ENCODE measurements around the gene LCLAT1.
"Not testable (repeated sequence)": the region's sequence is repeated elsewhere in the genome, so short reads cannot be mapped to it uniquely, and the experiment has no call there.

The LCLAT1 gene

DNA sequence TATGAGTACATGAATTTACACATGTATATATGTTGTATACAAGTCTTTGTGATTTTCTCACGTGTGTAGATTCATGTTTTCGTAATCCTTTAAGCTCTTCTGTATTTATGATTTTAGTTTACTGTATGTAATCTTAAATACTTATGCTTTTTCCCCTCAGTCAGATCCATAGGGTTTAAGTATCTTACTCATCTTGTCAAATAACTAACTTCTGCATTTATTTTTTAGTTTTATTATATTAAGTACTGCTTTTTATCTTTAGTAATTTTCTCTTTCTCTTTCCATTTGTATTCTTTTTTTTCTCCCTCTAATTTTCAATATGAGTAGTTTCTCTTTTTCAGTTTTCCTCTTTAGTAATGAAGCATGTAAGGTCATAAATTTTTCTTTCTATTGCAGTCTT lies 179.4 kb downstream of the LCLAT1 start:
- Histone ChIP-seq H3K4me1 (ENCODE audit: control insufficient read depth, insufficient read depth, low read length) (no peaks in the 10 kb centered on the region), H3K36me3 (ENCODE audit: control insufficient read depth, insufficient read depth, low read length) (no peaks in the 10 kb centered on the region), H3K9ac (ENCODE audit: low read length) (no peak overlapping the region), H3K4me3 (ENCODE audit: low read length) (no peak overlapping the region), H3K27me3 (ENCODE audit: control insufficient read depth, insufficient read depth, low read length) (no peaks in the 10 kb centered on the region), H3K9me3 (ENCODE audit: control insufficient read depth, low read length) (no peaks in the 10 kb centered on the region)

DNA sequence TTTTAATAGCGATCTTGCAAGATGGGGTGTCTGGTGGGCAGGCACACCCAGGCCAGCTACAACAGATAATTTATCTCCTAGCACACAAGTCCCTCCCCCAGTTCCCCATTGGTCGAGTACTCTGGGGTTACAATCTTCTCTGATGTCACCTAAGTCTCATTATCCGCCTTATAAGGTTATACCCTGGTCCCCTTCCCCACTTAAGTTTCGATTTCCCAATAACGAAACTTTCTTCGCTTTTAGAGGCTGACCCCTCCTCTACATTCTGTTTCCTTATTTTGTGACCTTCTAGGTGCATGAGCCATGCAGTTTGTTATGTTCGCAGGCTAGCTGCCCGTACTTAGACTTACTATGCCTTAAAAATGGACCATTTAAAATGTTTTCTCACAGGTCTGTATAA lies 180.1 kb downstream of the LCLAT1 start:
- Histone ChIP-seq H3K9ac (ENCODE audit: low read length) (no peak overlapping the region), H3K9me3 (ENCODE audit: control insufficient read depth, low read length) (no peaks in the 10 kb centered on the region), H3K4me1 (ENCODE audit: control insufficient read depth, insufficient read depth, low read length) (no peaks in the 10 kb centered on the region), H3K36me3 (ENCODE audit: control insufficient read depth, insufficient read depth, low read length) (no peaks in the 10 kb centered on the region), H3K27me3 (ENCODE audit: control insufficient read depth, insufficient read depth, low read length) (no peaks in the 10 kb centered on the region), H3K4me3 (ENCODE audit: low read length) (no peak overlapping the region)

DNA sequence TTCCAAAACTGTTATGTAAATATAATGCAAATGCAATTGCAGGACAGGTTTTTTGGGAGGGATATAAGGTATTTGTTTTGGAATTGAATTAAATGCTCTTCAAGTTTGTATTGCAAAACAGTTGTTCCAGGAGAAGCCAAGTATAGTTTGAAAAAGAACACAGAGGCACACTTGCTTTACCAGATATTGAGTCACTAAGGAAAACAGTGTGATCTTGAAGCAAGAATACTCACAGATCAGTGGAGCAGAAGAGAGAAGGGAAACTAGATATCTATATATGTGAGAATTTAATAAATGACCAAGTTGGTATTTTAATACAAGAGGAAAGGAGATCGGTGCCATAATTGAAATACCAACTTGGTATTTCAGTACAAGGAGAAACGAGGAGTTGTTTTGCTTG lies 181.3 kb downstream of the LCLAT1 start:
- Histone ChIP-seq H3K9me3 (ENCODE audit: control insufficient read depth, low read length) (no peaks in the 10 kb centered on the region), H3K4me3 (ENCODE audit: low read length) (no peak overlapping the region), H3K4me1 (ENCODE audit: control insufficient read depth, insufficient read depth, low read length) (no peaks in the 10 kb centered on the region), H3K9ac (ENCODE audit: low read length) (no peak overlapping the region), H3K36me3 (ENCODE audit: control insufficient read depth, insufficient read depth, low read length) (no peaks in the 10 kb centered on the region), H3K27me3 (ENCODE audit: control insufficient read depth, insufficient read depth, low read length) (no peaks in the 10 kb centered on the region)

DNA sequence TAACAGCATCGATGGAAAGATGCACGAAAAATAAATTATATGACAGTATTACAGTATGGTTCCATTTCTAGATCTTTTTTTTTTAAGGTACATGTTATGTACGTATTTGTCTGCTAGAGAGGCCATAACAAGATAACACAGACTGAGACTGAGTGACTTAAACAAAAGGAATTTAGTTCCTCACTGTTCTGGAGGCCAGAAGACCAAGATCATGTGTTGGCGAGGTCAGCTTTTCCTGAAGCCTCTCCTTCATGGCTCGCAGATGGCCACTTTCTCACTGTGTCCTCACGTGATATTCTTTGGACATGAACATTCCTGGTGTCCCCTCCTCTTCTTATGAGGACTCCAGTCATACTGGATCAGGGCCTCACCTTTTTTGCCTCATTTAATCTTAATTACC lies 182.8 kb downstream of the LCLAT1 start:
- H3K4me3 ChIP-seq (ENCODE audit: low read length), result no peak overlapping the region
- no peak overlapping the region for H3K9ac ChIP-seq (ENCODE audit: low read length)
- H3K9me3 ChIP-seq (ENCODE audit: control insufficient read depth, low read length), result no peaks in the 10 kb centered on the region
- no peaks in the 10 kb centered on the region for H3K36me3 ChIP-seq (ENCODE audit: control insufficient read depth, insufficient read depth, low read length)
- no peaks in the 10 kb centered on the region for H3K4me1 ChIP-seq (ENCODE audit: control insufficient read depth, insufficient read depth, low read length)
- no peaks in the 10 kb centered on the region for H3K27me3 ChIP-seq (ENCODE audit: control insufficient read depth, insufficient read depth, low read length)

DNA sequence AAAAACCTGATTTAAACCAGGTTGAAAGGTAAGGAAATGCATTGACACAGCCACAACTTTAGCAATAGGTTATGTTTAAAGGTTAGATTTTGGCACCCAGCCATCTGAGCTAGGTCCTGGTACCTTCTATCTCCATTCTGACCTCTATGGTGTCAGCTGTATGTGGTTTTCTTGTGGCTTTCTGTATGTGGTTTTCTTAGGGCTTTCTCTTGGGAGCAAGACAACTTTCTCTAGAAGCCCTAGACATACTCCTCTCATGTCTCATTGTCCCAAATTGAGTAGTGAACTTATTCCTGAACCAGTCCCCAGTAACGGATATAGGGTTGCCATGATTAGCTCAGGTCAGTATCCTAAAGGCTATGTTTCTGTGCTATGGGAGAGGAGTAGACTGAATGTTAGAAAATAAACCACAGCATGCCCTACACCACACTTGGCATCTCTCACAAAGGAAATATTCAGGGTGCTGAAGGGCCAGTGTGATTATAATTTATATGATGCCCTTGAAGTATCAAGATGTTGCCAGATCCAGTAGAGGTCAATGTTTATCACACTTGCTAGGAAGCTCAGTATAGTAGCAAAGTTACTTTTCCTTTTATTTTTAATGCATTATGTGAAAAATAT lies 184.1 kb downstream of the LCLAT1 start:
- H3K36me3 ChIP-seq (ENCODE audit: control insufficient read depth, insufficient read depth, low read length), result no peaks in the 10 kb centered on the region

DNA sequence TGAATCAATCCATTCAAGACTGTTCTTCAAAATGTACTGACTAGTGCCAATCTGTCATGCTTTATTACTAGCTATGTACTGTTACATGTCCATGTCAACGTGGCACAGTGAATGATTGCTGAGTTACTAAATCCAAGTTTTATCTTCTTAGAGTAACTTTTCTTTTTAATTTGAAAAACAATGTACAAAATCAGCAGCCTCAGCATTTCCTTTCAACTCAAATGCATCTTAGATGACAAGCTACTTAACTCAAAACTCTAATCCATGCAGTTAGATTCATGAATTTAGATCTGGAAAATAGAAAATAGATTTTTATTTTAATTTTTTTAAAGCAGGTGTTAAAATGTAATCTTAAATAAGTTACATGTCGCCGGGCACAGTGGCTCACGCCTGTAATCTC lies 186.0 kb downstream of the LCLAT1 start:
- H3K4me3 ChIP-seq (ENCODE audit: low read length), result no peak overlapping the region
- no peaks in the 10 kb centered on the region for H3K9me3 ChIP-seq (ENCODE audit: control insufficient read depth, low read length)
- no peaks in the 10 kb centered on the region for H3K4me1 ChIP-seq (ENCODE audit: control insufficient read depth, insufficient read depth, low read length)
- no peaks in the 10 kb centered on the region for H3K27me3 ChIP-seq (ENCODE audit: control insufficient read depth, insufficient read depth, low read length)
- no peak overlapping the region for H3K9ac ChIP-seq (ENCODE audit: low read length)
- H3K36me3 ChIP-seq (ENCODE audit: control insufficient read depth, insufficient read depth, low read length), result no peaks in the 10 kb centered on the region

More for the DNA sequence above, 184.1 kb downstream of the LCLAT1 start:
- Histone ChIP-seq H3K4me3 (ENCODE audit: low read length) (no peak overlapping the region), H3K9me3 (ENCODE audit: control insufficient read depth, low read length) (no peaks in the 10 kb centered on the region), H3K27me3 (ENCODE audit: control insufficient read depth, insufficient read depth, low read length) (no peaks in the 10 kb centered on the region), H3K9ac (ENCODE audit: low read length) (no peak overlapping the region), H3K4me1 (ENCODE audit: control insufficient read depth, insufficient read depth, low read length) (no peaks in the 10 kb centered on the region)

DNA sequence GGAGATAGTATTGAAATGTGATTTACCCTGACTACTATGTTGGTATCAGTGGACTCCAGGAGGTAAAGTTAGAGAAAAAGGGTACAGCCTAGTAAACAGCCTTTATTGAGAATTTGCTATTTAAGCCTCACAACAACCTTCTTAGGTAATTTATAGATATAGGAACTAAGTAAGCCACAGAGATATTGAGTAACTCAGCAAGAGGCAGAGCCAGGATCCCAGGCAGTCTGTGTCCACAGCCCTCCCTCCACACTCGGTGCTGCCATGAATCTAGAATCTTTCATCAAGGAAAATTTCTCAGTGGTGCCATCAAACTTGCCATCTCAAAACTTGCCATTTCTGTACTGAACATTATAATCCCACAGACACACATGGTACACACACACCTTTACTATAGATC lies 189.3 kb downstream of the LCLAT1 start:
- Histone ChIP-seq H3K9me3 (ENCODE audit: control insufficient read depth, low read length) (no peaks in the 10 kb centered on the region), H3K9ac (ENCODE audit: low read length) (no peak overlapping the region), H3K27me3 (ENCODE audit: control insufficient read depth, insufficient read depth, low read length) (no peaks in the 10 kb centered on the region), H3K4me1 (ENCODE audit: control insufficient read depth, insufficient read depth, low read length) (no peaks in the 10 kb centered on the region), H3K4me3 (ENCODE audit: low read length) (no peak overlapping the region), H3K36me3 (ENCODE audit: control insufficient read depth, insufficient read depth, low read length) (no peaks in the 10 kb centered on the region)

DNA sequence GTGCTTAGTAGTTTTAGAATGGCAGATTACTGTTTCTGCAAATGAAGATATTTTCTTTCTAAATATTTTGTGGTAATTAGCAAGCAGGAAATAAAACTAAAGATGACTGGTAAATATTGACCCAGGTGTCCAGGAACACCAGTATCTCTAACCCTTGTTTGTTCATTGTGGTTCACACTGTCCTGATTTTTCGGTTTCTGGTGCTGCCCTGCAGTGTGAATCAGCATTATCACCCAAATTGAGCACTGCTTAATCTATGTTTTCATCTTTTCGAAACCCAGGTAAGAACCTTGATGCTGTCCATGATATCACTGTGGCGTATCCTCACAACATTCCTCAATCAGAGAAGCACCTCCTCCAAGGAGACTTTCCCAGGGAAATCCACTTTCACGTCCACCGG lies 192.8 kb downstream of the LCLAT1 start:
- Histone ChIP-seq H3K9ac (ENCODE audit: low read length) (no peak overlapping the region), H3K9me3 (ENCODE audit: control insufficient read depth, low read length) (no peaks in the 10 kb centered on the region), H3K4me3 (ENCODE audit: low read length) (no peak overlapping the region), H3K4me1 (ENCODE audit: control insufficient read depth, insufficient read depth, low read length) (no peaks in the 10 kb centered on the region), H3K27me3 (ENCODE audit: control insufficient read depth, insufficient read depth, low read length) (no peaks in the 10 kb centered on the region), H3K36me3 (ENCODE audit: control insufficient read depth, insufficient read depth, low read length) (no peaks in the 10 kb centered on the region)

DNA sequence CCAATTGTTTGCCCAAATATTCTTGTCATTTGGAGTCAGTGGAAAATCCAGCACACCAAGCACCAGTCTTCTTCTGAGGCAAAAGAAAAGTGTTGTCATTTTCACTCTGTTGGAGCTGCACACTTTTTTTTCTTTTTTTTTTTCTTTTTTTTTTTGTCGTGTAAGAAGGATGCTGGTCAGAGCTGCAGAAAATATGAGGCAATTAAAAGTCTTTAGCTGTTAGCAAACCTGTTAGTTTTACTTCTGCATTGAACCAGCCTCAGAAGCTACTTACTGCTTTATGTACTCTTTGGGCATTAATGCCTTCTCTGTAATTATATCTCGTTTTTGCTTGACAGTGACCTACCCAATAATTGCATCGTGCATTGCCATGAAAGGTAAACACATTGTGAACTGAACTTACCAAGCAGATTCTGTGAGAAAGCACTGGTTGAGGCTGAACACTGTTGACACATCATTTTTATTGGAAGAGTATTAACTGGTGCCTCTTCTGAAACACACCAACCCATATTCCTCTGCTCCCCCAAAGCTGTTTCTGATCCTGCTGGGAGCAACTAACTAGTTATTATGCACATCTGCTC lies 194.8 kb downstream of the LCLAT1 start:
- no peaks in the 10 kb centered on the region for H3K4me1 ChIP-seq (ENCODE audit: control insufficient read depth, insufficient read depth, low read length)
- H3K9me3 ChIP-seq (ENCODE audit: control insufficient read depth, low read length), result no peaks in the 10 kb centered on the region
- H3K27me3 ChIP-seq (ENCODE audit: control insufficient read depth, insufficient read depth, low read length), result no peaks in the 10 kb centered on the region
- H3K4me3 ChIP-seq (ENCODE audit: low read length), result no peak overlapping the region
- H3K9ac ChIP-seq (ENCODE audit: low read length), result no peak overlapping the region
- no peaks in the 10 kb centered on the region for H3K36me3 ChIP-seq (ENCODE audit: control insufficient read depth, insufficient read depth, low read length)

DNA sequence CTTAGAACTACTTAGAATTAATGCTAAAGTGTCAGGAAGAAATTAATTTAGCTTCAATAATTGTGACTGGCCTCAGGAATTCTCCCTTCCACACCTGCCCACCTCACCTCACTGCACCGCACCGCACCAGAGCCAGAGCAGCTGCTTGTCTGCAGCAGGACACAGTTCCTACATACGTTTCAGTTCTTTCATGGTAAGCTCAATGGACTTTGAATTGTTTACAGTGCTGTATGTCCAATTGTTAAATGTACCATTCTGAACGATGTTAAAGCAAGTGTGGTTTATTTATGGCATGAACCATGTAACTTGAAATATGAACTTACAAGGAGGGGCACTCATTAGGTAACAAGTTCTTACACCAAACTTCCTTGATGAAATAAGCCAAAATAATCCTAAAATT lies 196.0 kb downstream of the LCLAT1 start:
- H3K9me3 ChIP-seq (ENCODE audit: control insufficient read depth, low read length); H3K9ac ChIP-seq (ENCODE audit: low read length); H3K4me3 ChIP-seq (ENCODE audit: low read length); H3K4me1 ChIP-seq (ENCODE audit: control insufficient read depth, insufficient read depth, low read length); H3K36me3 ChIP-seq (ENCODE audit: control insufficient read depth, insufficient read depth, low read length); H3K27me3 ChIP-seq (ENCODE audit: control insufficient read depth, insufficient read depth, low read length): not testable (repeated sequence)

DNA sequence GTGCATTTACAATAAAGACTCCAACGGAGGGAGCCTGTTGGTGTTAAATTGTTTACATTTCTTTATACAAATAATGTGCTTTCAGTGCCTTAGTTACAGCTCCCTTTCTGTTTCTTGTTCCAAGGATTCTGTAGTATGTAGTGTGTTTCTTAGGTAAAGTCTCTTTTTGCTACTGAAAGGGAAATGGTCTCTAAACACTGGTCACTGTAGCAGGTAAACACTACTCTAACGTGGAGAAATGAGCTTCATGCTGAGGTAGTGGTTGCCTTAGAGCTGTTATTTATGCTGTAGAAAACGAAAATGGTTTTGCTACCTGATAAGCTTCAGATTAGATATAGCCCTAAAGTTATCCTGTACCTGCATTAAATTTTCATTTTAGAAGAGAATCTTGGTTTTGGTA lies 196.6 kb downstream of the LCLAT1 start:
- H3K27me3 ChIP-seq (ENCODE audit: control insufficient read depth, insufficient read depth, low read length), result no peaks in the 10 kb centered on the region
- no peaks in the 10 kb centered on the region for H3K4me1 ChIP-seq (ENCODE audit: control insufficient read depth, insufficient read depth, low read length)
- no peaks in the 10 kb centered on the region for H3K9me3 ChIP-seq (ENCODE audit: control insufficient read depth, low read length)
- H3K36me3 ChIP-seq (ENCODE audit: control insufficient read depth, insufficient read depth, low read length), result no peaks in the 10 kb centered on the region
- H3K4me3 ChIP-seq (ENCODE audit: low read length), result no peak overlapping the region
- no peak overlapping the region for H3K9ac ChIP-seq (ENCODE audit: low read length)

DNA sequence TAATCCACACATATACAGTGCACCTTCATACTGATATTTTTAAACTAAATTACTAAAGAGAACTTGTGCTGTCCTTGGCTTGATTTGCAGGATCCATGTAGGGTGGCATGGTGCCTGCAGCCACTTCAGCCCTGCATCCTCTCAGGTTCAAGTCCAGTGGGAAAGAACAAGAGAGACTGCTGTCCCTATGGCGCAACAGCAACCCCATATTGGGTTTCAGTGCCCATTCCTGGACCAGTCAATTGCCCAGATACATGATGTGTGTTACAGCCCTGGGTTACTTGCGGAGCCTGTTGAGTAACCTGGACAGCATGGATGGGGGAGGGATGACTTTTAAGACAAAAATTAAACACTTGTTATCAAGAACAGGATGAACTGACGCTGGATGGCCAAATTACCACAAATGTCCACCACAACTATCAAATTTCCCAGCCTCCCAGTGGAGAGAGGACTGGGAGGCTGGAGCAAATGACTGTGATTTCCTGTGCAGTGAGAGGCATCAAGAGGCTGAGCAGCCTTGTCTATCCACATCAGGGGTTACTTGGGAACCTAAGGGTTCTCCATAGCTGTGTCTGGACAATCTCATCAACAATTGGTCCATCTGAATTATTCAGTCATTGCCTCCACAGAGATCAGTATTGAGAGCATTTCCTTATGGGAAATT lies 198.2 kb downstream of the LCLAT1 start:
- Histone ChIP-seq H3K9ac (ENCODE audit: low read length) (no peak overlapping the region), H3K36me3 (ENCODE audit: control insufficient read depth, insufficient read depth, low read length) (no peaks in the 10 kb centered on the region), H3K4me1 (ENCODE audit: control insufficient read depth, insufficient read depth, low read length) (no peaks in the 10 kb centered on the region), H3K27me3 (ENCODE audit: control insufficient read depth, insufficient read depth, low read length) (no peaks in the 10 kb centered on the region), H3K4me3 (ENCODE audit: low read length) (no peak overlapping the region), H3K9me3 (ENCODE audit: control insufficient read depth, low read length) (no peaks in the 10 kb centered on the region)
